Hepatic stellate cell (primary cell): ENCODE results near the gene TMPRSS9.

Source experiments
- DNase-seq: peaks from one replicate; pipeline ENCODE4 v3.0.0; 2011; ENCODE audit warnings: low spot score

Gene TMPRSS9

GRCh38 chr19:2359992-2360685 lies at the start of gene TMPRSS9:
TSS of gene TMPRSS9 (plus strand) at chr19:2360265. CDS start at chr19:2389786, 29,521 bp downstream.
- DNase-seq: no peak

DNA sequence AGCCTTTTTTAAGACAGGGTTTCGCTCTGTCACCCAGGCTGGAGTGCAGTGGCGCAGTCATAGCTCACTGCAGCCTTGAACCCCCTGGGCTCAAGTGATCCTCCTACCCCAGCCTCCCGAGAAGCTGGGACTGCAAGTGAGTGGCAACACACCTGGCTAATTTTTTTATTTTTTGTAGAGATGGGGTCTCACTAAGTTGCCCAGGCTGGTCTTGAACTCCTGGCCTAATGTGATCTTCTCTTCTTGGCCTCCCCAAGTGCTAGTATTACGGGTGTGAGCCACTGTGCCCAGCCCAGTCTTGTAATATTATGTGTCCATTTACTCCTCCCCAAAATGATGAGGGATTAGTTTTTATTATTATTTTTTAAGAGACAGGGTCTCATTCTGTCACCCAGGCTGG lies 49.0 kb upstream of the TMPRSS9 start:
- no peak for DNase-seq

DNA sequence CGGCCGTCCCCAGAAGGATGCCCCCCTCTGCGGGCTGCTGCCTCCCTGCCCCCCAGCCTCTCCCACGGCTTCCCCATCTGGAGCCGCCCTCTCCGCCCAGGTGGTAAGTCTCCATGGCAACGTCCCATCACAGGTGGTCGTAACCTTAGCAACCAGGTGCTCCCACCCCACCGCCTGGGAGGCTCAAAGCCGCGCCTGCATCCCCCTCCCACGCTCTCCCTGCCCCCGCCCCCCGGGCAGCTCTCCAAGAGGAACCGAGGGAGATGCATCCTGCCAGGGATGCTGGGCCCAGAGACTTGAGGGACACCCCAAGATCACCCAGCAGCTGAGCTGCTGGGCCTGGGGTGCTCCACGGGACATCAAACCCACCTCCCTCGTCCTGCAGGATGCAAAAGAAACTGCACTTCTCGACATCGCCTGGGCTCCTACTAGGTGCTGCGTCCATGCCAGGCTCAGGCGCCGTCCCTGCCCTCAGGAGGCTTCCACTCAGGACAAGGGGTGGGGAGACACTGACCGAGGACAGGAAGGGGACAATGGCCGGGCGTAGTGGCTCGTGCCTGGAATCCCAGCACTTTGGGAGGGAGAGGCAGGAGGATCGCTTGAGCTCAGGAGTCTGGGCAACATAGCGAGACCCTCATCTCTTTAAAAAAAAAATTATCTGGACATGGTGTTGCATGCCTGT lies 47.1 kb upstream of the TMPRSS9 start:
- DNase-seq: no peak

DNA sequence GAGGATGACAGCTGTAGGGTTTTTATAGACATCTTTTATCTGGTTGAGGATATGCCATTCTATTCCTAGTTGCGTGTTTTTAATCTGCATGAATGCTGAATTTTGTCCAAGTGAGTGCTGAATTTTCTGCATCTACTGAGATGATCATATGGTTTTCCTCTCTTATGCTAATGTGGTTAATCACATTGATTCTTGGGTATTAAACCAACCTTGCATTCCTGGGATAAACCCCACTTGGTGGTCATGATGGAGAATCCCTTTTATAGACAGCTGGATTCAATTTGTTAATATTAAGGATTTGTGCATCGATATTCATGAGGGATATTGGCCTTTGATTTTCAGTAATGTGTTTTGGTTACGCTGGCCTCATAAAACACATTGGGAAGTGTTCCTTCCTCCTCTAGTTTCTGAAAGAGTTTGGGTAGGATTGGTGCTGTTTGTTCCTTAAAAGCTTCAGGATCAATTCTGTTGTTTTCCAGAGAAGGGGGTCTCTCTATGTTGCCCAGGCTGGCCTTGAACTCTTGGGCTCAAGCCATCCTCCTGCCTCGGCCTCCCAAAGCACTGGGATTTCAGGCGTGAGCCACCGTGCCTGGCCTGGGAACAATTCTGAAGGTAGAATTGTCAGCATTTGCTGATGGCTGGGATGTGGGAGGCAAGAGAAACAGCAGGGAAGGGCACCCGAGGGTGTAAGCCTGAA lies 44.8 kb upstream of the TMPRSS9 start:
- DNase-seq: no peak

DNA sequence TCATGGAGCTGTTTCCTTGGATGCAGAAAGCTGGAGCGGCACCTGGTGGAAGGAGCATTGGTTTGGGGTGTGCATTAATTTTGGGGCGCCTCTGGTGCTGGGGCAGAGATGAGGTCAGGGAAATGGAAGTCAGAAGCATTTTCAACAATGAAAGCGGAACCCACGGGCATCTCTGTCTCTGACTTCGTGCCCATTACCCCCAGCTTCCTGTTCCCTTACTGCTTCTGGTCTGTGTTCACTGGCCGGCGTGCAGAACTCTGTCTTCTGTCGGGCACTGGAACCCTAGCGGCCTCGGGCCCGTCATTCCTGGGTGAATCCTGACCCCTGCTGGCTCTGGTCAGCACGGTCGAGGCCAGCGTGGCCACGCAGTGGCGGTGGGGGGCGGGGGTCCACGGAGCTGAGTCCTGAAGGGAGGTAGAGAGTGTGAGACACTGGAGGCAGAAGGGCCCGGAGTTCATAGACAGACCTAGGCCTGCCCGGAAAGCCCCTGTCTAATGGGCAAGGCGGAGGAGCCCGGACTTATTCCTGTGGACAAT lies 44.2 kb upstream of the TMPRSS9 start:
- DNase-seq: peak; percentile 76

DNA sequence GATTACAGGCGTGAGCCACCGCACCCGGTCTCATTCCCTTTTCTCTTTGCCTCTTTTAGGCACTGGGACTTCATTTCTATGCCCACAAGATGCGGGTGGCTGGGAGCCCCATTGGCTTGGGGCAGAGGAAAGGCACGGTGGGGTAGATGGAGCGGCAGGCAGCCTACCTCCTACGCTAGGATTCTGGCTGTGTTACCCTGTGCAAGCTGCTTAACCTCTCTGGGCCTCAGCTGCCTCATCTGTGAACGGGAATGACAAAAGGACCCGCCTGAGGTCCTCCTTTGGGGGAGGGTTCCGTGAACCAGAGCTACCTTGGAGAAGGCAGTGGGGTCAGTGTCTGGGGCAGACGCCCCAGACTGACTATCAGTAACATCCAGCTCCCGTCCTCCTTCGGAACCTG lies 42.8 kb upstream of the TMPRSS9 start:
- no peak for DNase-seq

DNA sequence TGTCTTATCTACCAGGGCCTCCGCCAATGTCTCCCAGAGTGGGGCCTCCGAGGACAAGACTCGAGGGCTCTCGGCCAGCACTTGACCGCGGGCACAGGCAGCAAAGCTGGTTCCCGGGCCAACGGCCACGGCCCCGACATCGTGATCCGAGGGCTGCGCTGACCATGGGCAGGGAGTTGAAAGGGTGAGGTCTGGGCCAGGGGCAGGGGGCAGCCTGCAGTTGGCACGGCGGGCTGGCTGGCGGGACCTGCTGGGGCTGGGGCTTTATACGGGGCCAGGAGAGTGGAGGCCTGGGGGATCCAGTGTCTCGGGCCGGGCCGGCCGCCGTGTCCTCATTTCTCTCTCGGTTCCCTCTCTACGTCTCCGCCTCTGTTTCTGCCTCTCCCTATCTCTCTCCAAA lies 42.3 kb upstream of the TMPRSS9 start:
- DNase-seq: no peak

- DNase-seq: no peak
Measured at GRCh38 chr19:2318923-2319322, 41.1 kb upstream of the TMPRSS9 start.

GRCh38 chr19:2319551-2319950 lies 40.5 kb upstream of the TMPRSS9 start:
- no peak for DNase-seq

DNA sequence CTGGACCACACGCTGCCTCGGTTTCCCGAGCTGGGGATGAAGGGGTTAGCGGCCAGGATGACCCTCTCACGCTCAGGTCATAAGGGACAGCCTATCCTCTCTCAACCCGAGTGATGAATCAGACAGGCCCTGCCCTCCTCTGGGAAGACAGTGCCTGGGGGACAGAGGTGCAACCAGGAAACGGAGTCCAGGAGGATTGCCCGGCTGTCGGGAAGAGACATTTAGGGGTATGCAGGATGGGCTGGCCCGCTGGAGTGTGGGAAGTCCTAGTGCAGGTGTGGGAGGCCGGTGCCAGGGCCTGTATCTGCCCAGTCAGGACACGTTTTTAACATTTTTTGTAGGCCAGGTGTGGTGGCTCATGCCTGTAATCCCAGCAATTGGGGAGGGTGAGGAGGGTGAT lies 40.0 kb upstream of the TMPRSS9 start:
- DNase-seq: no peak

- DNase-seq: no peak
Measured at GRCh38 chr19:2320939-2321338, 39.1 kb upstream of the TMPRSS9 start.

- no peak for DNase-seq
Measured at GRCh38 chr19:2321565-2322283, 38.3 kb upstream of the TMPRSS9 start.

DNA sequence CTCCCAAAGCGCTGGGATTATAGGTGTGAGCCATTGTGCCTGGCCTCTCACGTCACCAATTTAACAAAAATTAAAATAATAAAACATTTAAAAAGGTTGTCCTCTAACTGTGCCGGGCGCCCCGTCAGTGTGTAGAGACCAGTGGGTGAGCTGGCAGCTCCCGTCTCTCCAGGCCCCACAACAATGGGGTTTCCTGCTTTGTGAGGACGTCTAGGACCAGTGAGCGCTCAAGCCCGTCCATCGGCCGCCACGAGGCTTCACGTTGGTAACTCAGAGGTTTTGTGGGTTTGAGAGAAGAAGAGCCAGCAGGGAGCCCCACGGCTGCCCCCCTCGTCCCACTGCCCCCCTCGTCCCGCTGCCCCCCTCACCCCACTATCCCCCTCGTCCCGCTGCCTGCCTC lies 36.4 kb upstream of the TMPRSS9 start:
- DNase-seq: no peak

GRCh38 chr19:2324220-2324948 lies 35.7 kb upstream of the TMPRSS9 start:
- no peak for DNase-seq

GRCh38 chr19:2325281-2326046 lies 34.6 kb upstream of the TMPRSS9 start:
- no peak for DNase-seq

- DNase-seq: no peak
Measured at GRCh38 chr19:2326699-2327360, 33.2 kb upstream of the TMPRSS9 start.

- peak; percentile 69 for DNase-seq
Measured at GRCh38 chr19:2327773-2328400, 32.2 kb upstream of the TMPRSS9 start.

- DNase-seq: peak; percentile 99
Measured at GRCh38 chr19:2328401-2329148, 31.5 kb upstream of the TMPRSS9 start, which contains the start of the genes LSM7 and SPPL2B. TSS of gene LSM7 (minus strand) at chr19:2328586. CDS start at chr19:2328566, 20 bp downstream. TSS of gene SPPL2B (plus strand) at chr19:2328684. CDS start at chr19:2328710, 26 bp downstream.

DNA sequence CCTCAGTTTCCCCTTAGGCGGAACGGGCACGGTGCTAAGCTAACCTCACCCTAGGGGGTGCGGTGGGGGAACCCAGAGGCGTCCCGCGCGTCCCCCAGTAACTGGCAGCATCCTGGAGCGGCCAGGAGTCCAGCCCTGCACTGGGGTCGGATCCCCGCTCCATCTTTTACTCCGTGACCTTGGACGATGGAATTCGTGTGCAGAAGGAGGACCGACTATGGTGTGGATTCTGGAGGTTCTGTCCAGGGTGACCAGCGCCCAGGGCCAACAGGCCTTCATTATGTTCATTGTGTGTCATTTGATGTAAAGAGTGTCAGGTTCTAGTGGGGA lies 31.0 kb upstream of the TMPRSS9 start:
- peak; percentile 47 for DNase-seq
